Epithelial cell of esophagus (primary cell): Measurements from ENCODE around the gene SH2D4B.

Experiments
- DNase-seq: peaks from one replicate; pipeline ENCODE4 v3.0.0; 2010; ENCODE audit warnings: low read depth
- H3K4me3 ChIP-seq: 2 replicates; pipeline ENCODE4 v1.5.1; 2011; ENCODE audit warnings: mild to moderate bottlenecking, low read length, control low read depth
- CTCF ChIP-seq: IDR thresholded peaks from 2 replicates; pipeline ENCODE4 v1.5.1; 2011; ENCODE audit warnings: low read depth, mild to moderate bottlenecking, low read length, control low read depth, inconsistent platforms; ENCODE audit not compliant: insufficient read depth; ENCODE audit errors: missing control alignments

SH2D4B gene

GRCh38 chr10:80609331-80609730 lies 71.6 kb downstream of the SH2D4B start:
- TF ChIP-seq CTCF: no peak
- DNase-seq: no peak
- H3K4me3 ChIP-seq: no peak overlapping the region

GRCh38 chr10:80611481-80612185 lies 73.9 kb downstream of the SH2D4B start:
- no peak for TF ChIP-seq CTCF
- no peak for DNase-seq
- H3K4me3 ChIP-seq: no peak overlapping the region

- H3K4me3 ChIP-seq: no peak overlapping the region
- no peak for TF ChIP-seq CTCF
- DNase-seq: peak; percentile 47
Measured at GRCh38 chr10:80612261-80612660, 74.6 kb downstream of the SH2D4B start.

- DNase-seq: no peak
- no peak for TF ChIP-seq CTCF
- no peak overlapping the region for H3K4me3 ChIP-seq
Measured at GRCh38 chr10:80613466-80614170, 75.9 kb downstream of the SH2D4B start.

GRCh38 chr10:80614576-80615416 lies 77.1 kb downstream of the SH2D4B start:
- DNase-seq: no peak

GRCh38 chr10:80617807-80618206 lies 80.1 kb downstream of the SH2D4B start:
- TF ChIP-seq CTCF: no peak
- no peak for DNase-seq
- no peak overlapping the region for H3K4me3 ChIP-seq

More at GRCh38 chr10:80614576-80615416, 77.1 kb downstream of the SH2D4B start:
- H3K4me3 ChIP-seq: no peak overlapping the region
- TF ChIP-seq CTCF: no peak
